ENCODE results near the gene ATXN10.

GRCh38 chr22:45684752-45685574, 13.3 kb downstream of the ATXN10 start:
- TF ChIP-seq CTCF (IDR thresholded peaks at IDR 0.05; ENCODE audit: low read length) (no peak), EZH2 (IDR thresholded peaks at IDR 0.05; ENCODE audit: borderline replicate concordance, low read length) (no peak)

Data from OCI-LY1 (cell line).